Astrocyte (in vitro differentiated cells and primary cell): ENCODE measurements around the gene SYNRG. TPM values are rescaled to one million over a fixed set of nuclear protein-coding genes. Genes with fewer than 3 reads are reported as not detected.

ENCODE experiments used
- DNase-seq: peaks from one replicate; pipeline ENCODE4 v3.0.0-alpha.2; 2010; ENCODE audit warnings: low read depth
- FAIRE-seq: peaks from 2 replicates; lab custom pipeline; 2011; peaks lifted over from hg19 to GRCh38; lab: Jason Lieb, UNC
- H2AFZ ChIP-seq: 2 replicates; pipeline ENCODE4 v1.6.0; 2012; ENCODE audit warnings: low read depth, low read length, inconsistent platforms
- H3K27ac ChIP-seq: 2 replicates; pipeline ENCODE4 v1.5.1; 2011; ENCODE audit warnings: low read depth, low read length, inconsistent platforms
- H3K27me3 ChIP-seq: 2 replicates; pipeline ENCODE4 v1.6.0; 2011; ENCODE audit warnings: low read length, inconsistent platforms; ENCODE audit not compliant: insufficient read depth
- H3K36me3 ChIP-seq: 2 replicates; pipeline ENCODE4 v1.5.1; 2011; ENCODE audit warnings: low read length, inconsistent platforms; ENCODE audit not compliant: insufficient read depth
- H3K4me1 ChIP-seq: 2 replicates; pipeline ENCODE4 v1.5.1; 2011; ENCODE audit warnings: low read length, inconsistent platforms; ENCODE audit not compliant: insufficient read depth
- H3K4me2 ChIP-seq: 2 replicates; pipeline ENCODE4 v1.6.0; 2012; ENCODE audit warnings: low read length, inconsistent platforms
- H3K4me3 ChIP-seq: 2 replicates; pipeline ENCODE4 v1.5.1; 2011; ENCODE audit warnings: low read depth, mild to moderate bottlenecking, low read length, inconsistent platforms; ENCODE audit not compliant: insufficient read depth
- H3K79me2 ChIP-seq: 2 replicates; pipeline ENCODE4 v1.6.0; 2012; ENCODE audit warnings: mild to moderate bottlenecking, low read length, inconsistent platforms; ENCODE audit not compliant: insufficient read depth
- H3K9ac ChIP-seq: 2 replicates; pipeline ENCODE4 v1.6.0; 2012; ENCODE audit warnings: mild to moderate bottlenecking, low read length, inconsistent platforms
- H3K9me3 ChIP-seq: 2 replicates; pipeline ENCODE4 v1.5.1; 2012; ENCODE audit warnings: low read depth, mild to moderate bottlenecking, low read length, inconsistent platforms; ENCODE audit not compliant: insufficient read depth
- H4K20me1 ChIP-seq: 2 replicates; pipeline ENCODE4 v1.6.0; 2012; ENCODE audit warnings: low read length, inconsistent platforms; ENCODE audit not compliant: insufficient read depth
- H3K27ac Mint-ChIP-seq: one replicate; pipeline ENCODE4 v1.8.0; 2021; ENCODE audit warnings: mild to moderate bottlenecking, mixed read lengths; ENCODE audit not compliant: unreplicated experiment
- H3K27me3 Mint-ChIP-seq: one replicate; pipeline ENCODE4 v1.8.0; 2021; ENCODE audit warnings: low read depth, mixed read lengths; ENCODE audit not compliant: unreplicated experiment
- H3K36me3 Mint-ChIP-seq: one replicate; pipeline ENCODE4 v1.8.0; 2021; ENCODE audit warnings: low read depth, mixed read lengths; ENCODE audit not compliant: unreplicated experiment
- H3K4me1 Mint-ChIP-seq: one replicate; pipeline ENCODE4 v1.8.0; 2021; ENCODE audit warnings: low read depth, mixed read lengths; ENCODE audit not compliant: unreplicated experiment
- H3K4me3 Mint-ChIP-seq: one replicate; pipeline ENCODE4 v1.8.0; 2021; ENCODE audit warnings: mild to moderate bottlenecking, moderate library complexity, mixed read lengths; ENCODE audit not compliant: unreplicated experiment
- H3K9me3 Mint-ChIP-seq: one replicate; pipeline ENCODE4 v1.8.0; 2021; ENCODE audit warnings: mild to moderate bottlenecking, mixed read lengths; ENCODE audit not compliant: unreplicated experiment
- EZH2 ChIP-seq: IDR thresholded peaks from 2 replicates; pipeline ENCODE4 v1.6.1; 2012; ENCODE audit warnings: mild to moderate bottlenecking, low read length, inconsistent platforms; ENCODE audit not compliant: insufficient read depth
- total RNA-seq: library from RNA; stranded (reverse); gene quantifications from 2 replicates; pipeline ENCODE4 v1.2.1, GENCODE V29; 2021
- TF ChIP-seq, protein P1 (sequence below): IDR thresholded peaks from 2 replicates; pipeline ENCODE4 v1.5.1; 2011; ENCODE audit warnings: low read depth, mild to moderate bottlenecking, inconsistent platforms, low read length, moderate library complexity; ENCODE audit not compliant: insufficient read depth

The SYNRG gene
- total RNA-seq, 1 donor from 2014 or later, result 31.3 TPM

DNA sequence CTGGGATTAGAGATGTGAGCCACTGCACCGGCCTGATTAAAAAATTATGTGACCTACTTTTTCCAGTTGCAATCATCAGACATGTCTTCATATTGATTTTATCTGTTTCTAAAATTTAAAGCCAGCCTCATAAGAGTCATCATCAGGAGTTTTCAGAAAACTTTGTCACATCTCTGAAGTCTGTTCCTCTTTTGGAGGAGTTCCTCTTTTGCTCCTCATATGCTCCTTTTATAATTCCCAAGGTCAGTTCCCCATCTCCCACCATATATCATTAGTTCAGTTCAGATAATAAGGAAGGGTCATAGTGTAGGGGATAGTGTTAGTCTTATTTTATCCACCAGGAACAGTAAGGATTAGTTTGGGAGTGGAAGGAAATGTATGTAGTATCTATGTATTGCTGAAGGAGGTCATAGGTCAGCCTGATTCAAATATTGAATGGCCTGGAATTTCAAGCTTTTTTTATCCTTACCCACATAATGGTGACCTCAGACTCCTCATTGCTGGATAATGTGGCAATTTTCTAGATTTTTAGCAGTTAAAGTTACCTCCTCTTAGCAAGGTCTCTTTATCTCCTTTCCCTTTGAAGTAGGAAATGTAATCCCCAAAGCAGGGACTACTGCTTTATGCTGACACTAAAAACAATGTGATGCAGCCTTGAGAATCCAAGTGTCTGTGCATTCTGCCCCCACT lies 133.3 kb downstream of the SYNRG start:
- peak overlapping the region; percentile 62 for H3K4me3 Mint-ChIP-seq
- H3K36me3 ChIP-seq, result peaks cover 35% of the 10 kb centered on the region
- DNase-seq (no peak), FAIRE-seq (no peak)
- no peaks in the 10 kb centered on the region for H3K27me3 Mint-ChIP-seq
- H3K36me3 Mint-ChIP-seq, result peaks cover 19% of the 10 kb centered on the region
- H4K20me1 ChIP-seq, result no peaks in the 10 kb centered on the region
- H2AFZ ChIP-seq, result no peak overlapping the region
- peak overlapping the region; percentile 15 for H3K4me2 ChIP-seq
- H3K79me2 ChIP-seq, result no peaks in the 10 kb centered on the region
- H3K9me3 ChIP-seq, result no peaks in the 10 kb centered on the region
- H3K27me3 ChIP-seq, result no peaks in the 10 kb centered on the region
- H3K9me3 Mint-ChIP-seq, result no peaks in the 10 kb centered on the region
- peaks cover 9% of the 10 kb centered on the region for H3K4me1 ChIP-seq
- H3K9ac ChIP-seq, result peak overlapping the region; percentile 21
- peak overlapping the region; percentile 32 for H3K27ac ChIP-seq
- peak overlapping the region; percentile 79 for H3K27ac Mint-ChIP-seq
- no peak for TF ChIP-seq EZH2
- TF ChIP-seq, protein P1, sequence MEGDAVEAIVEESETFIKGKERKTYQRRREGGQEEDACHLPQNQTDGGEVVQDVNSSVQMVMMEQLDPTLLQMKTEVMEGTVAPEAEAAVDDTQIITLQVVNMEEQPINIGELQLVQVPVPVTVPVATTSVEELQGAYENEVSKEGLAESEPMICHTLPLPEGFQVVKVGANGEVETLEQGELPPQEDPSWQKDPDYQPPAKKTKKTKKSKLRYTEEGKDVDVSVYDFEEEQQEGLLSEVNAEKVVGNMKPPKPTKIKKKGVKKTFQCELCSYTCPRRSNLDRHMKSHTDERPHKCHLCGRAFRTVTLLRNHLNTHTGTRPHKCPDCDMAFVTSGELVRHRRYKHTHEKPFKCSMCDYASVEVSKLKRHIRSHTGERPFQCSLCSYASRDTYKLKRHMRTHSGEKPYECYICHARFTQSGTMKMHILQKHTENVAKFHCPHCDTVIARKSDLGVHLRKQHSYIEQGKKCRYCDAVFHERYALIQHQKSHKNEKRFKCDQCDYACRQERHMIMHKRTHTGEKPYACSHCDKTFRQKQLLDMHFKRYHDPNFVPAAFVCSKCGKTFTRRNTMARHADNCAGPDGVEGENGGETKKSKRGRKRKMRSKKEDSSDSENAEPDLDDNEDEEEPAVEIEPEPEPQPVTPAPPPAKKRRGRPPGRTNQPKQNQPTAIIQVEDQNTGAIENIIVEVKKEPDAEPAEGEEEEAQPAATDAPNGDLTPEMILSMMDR, result no peak
- peaks cover 15% of the 10 kb centered on the region for H3K4me1 Mint-ChIP-seq
- no peak overlapping the region for H3K4me3 ChIP-seq

DNA sequence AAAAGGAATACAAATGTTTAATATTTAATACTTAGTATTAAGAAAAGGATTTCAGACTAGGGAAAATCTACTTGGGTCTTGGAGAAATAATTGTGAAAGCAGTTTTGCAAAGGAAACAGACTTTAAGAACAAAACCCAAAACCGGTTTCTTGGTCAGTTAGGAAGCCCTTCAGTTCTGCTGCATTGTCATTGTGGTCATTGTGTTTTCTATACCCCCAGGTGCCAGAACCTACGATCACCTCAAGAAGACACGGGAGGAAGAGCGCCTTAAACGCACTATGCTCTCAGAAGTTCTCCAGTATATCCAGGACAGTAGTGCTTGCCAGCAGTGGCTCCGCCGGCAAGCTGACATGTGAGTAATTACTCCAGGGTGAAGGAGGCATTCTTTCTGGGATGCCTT lies 139.0 kb downstream of the SYNRG start:
- no peaks in the 10 kb centered on the region for H3K4me1 Mint-ChIP-seq
- DNase-seq (no peak), FAIRE-seq (no peak)
- no peaks in the 10 kb centered on the region for H3K27me3 Mint-ChIP-seq
- Histone ChIP-seq H3K27me3 (no peaks in the 10 kb centered on the region), H3K4me3 (no peak overlapping the region), H3K9ac (no peak overlapping the region), H4K20me1 (no peaks in the 10 kb centered on the region), H3K4me2 (no peak overlapping the region), H3K9me3 (no peaks in the 10 kb centered on the region), H2AFZ (no peak overlapping the region), H3K36me3 (peaks cover 39% of the 10 kb centered on the region), H3K79me2 (no peaks in the 10 kb centered on the region), H3K4me1 (no peaks in the 10 kb centered on the region), H3K27ac (no peak overlapping the region)
- H3K27ac Mint-ChIP-seq, result peak overlapping the region; percentile 31
- H3K4me3 Mint-ChIP-seq, result no peak overlapping the region
- TF ChIP-seq EZH2, result no peak
- TF ChIP-seq, protein P1, result no peak
- H3K9me3 Mint-ChIP-seq, result no peaks in the 10 kb centered on the region
- H3K36me3 Mint-ChIP-seq, result peaks cover 19% of the 10 kb centered on the region

DNA sequence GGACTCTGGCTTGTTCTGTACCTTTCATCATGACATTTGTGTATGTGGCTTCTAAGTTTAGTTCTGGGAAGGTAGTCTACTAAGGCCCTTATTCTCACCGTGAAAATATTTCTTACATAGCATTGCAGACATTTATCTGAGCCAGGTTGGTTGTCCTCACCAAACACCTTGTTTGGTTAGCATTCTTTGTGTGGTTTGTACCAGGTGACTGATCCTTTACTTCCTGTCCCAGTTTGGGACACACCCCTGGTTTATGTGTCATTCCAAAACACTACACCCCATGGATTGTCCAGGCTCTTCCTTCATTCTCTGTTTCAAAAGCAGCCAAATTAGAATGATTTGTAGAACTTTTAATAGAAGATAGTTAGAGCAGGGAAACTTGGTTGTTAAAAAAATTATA lies 142.7 kb downstream of the SYNRG start:
- no peak for TF ChIP-seq EZH2
- TF ChIP-seq, protein P1, result no peak
- no peaks in the 10 kb centered on the region for H3K4me1 Mint-ChIP-seq
- no peaks in the 10 kb centered on the region for H3K9me3 Mint-ChIP-seq
- Histone ChIP-seq H3K4me1 (no peaks in the 10 kb centered on the region), H3K79me2 (no peaks in the 10 kb centered on the region), H3K36me3 (peaks cover 29% of the 10 kb centered on the region), H3K9ac (no peak overlapping the region), H3K27ac (no peak overlapping the region), H3K4me2 (no peak overlapping the region), H4K20me1 (no peaks in the 10 kb centered on the region), H3K4me3 (no peak overlapping the region), H3K27me3 (no peaks in the 10 kb centered on the region), H3K9me3 (no peaks in the 10 kb centered on the region), H2AFZ (no peak overlapping the region)
- no peak overlapping the region for H3K27ac Mint-ChIP-seq
- FAIRE-seq (no peak), DNase-seq (no peak)
- H3K27me3 Mint-ChIP-seq, result no peaks in the 10 kb centered on the region
- peaks cover 17% of the 10 kb centered on the region for H3K36me3 Mint-ChIP-seq
- H3K4me3 Mint-ChIP-seq, result no peak overlapping the region
